GM12865 (cell line): Measurements from ENCODE around the gene LYZL1.
A peak's percentile ranks its signal among the peaks of the same experiment; 100 is the strongest.
"Not testable (repeated sequence)": the region's sequence is repeated elsewhere in the genome, so short reads cannot be mapped to it uniquely, and the experiment has no call there.

Experiments used
- DNase-seq: peaks from one replicate; pipeline ENCODE4 v3.0.0; 2010; ENCODE audit warnings: low read depth
- H3K4me3 ChIP-seq: 2 replicates; pipeline ENCODE4 v1.5.1; 2011; ENCODE audit warnings: mild to moderate bottlenecking, low read depth, low read length, control low read depth
- TF ChIP-seq, protein P1 (sequence below): IDR thresholded peaks from 2 replicates; pipeline ENCODE4 v1.5.1; 2011; ENCODE audit warnings: low read length, control low read depth, low read depth, inconsistent platforms; ENCODE audit not compliant: insufficient read depth; ENCODE audit errors: missing control alignments

LYZL1 gene

DNA sequence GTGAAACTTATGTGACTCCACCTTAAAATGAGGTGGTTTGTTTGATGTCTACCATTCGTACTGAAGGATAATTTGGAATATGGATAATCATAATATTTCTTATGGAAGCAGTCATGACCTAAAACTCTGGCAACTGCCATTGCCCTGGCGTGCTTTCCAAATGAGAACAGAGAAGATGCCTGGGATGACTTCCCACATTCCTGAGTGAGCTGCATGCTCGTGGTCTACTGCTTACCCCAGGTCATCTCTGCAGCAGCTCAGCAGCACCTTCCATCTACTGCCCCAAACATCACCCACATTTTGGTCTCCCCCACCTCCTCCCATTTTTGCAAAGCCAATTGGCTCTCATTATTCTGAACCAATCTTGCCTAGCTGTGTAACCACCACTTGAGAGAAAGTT is 40.1 kb downstream of the LYZL1 start:
- H3K4me3 ChIP-seq: no peak overlapping the region
- TF ChIP-seq, protein P1, sequence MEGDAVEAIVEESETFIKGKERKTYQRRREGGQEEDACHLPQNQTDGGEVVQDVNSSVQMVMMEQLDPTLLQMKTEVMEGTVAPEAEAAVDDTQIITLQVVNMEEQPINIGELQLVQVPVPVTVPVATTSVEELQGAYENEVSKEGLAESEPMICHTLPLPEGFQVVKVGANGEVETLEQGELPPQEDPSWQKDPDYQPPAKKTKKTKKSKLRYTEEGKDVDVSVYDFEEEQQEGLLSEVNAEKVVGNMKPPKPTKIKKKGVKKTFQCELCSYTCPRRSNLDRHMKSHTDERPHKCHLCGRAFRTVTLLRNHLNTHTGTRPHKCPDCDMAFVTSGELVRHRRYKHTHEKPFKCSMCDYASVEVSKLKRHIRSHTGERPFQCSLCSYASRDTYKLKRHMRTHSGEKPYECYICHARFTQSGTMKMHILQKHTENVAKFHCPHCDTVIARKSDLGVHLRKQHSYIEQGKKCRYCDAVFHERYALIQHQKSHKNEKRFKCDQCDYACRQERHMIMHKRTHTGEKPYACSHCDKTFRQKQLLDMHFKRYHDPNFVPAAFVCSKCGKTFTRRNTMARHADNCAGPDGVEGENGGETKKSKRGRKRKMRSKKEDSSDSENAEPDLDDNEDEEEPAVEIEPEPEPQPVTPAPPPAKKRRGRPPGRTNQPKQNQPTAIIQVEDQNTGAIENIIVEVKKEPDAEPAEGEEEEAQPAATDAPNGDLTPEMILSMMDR: no peak
- DNase-seq: no peak

DNA sequence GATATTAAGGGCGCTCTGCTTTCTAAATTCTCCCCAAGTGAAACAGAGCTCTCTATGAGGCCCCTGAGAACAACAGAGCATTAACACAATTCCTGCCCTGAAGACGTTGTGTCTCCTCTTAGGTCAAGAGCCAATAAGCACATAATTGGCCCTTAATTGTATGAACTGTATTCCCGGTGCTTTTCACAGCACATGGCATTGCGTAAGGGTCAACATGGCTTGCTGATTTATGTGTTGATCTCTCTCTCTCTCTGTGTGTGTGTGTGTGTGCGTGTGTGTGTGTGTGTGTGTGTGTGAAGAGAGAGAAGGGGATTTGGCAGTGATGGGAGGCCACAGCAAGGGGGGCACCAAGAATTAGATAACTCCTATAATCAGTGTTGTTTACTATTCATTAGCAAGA is 40.5 kb downstream of the LYZL1 start:
- no peak for DNase-seq
- H3K4me3 ChIP-seq: no peak overlapping the region

DNA sequence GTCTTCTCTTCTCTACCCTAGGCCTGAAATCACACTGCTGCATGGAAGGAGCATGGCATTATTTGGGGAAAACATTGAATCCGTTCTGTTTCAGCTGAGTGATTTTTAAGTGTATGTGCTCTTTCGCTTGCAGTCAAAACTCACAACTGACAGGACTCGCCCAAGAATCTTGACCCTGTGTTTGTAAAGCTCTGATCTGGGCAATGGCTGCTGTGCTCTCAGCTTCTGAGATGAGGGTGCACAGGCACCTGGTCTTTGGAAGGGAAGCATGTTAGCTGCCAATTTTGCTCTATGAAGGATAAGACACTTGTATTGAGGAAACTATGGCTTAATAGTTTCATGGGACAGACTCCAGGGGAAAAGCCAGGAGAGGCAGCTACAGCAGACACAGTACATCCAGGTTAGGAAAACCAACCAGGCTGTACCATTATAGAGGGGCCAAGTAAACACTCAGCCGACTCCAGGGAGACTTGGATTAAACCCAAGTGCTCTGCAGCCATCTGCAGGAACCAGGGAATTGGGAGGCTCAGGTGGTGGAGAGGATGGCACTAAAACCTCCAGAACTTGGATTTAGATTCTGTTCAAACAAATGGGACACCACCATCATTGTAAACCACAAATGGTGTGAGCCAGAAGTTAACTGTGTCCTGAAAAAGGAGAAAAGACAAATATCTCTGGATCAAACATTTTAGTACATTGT is 43.3 kb downstream of the LYZL1 start:
- H3K4me3 ChIP-seq: no peak overlapping the region
- TF ChIP-seq, protein P1: no peak
- DNase-seq: no peak

More for the DNA sequence above, 40.5 kb downstream of the LYZL1 start:
- TF ChIP-seq, protein P1: no peak

DNA sequence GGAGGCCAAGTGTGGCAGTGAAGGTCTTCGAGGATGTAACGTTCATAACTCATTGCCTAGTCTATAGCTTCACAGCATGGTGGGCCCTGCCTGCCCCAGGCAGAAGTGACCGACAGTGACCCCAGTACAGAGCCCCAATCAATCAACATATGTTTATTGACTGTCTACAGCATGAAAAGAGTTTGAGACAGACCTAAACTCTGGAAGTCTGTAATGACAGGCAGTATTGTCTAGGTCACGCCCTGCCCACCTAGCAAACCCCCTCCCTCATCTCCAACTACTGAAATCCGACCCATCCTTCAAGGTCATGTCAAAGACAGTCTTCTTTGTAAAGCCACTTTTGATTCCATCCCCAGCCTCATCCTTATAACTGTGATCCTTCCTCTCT is 43.9 kb downstream of the LYZL1 start:
- TF ChIP-seq, protein P1: no peak
- no peak overlapping the region for H3K4me3 ChIP-seq

DNA sequence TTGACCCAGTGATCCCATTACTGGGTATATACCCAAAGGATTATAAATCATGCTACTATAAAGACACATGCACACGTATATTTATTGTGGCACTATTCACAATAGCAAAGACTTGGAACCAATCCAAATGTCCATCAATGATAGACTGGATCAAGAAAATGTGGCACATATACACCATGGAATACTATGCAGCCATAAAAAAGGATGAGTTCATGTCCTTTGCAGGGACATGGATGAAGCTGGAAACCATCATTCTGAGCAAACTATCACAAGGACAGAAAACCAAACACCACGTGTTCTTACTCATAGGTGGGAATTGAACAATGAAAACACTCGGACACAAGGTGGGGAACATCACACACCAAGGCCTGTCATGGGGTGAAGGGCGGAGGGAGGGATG is 48.7 kb downstream of the LYZL1 start:
- not testable (repeated sequence) for H3K4me3 ChIP-seq, DNase-seq

More for the DNA sequence above, 43.9 kb downstream of the LYZL1 start:
- no peak for DNase-seq

DNA sequence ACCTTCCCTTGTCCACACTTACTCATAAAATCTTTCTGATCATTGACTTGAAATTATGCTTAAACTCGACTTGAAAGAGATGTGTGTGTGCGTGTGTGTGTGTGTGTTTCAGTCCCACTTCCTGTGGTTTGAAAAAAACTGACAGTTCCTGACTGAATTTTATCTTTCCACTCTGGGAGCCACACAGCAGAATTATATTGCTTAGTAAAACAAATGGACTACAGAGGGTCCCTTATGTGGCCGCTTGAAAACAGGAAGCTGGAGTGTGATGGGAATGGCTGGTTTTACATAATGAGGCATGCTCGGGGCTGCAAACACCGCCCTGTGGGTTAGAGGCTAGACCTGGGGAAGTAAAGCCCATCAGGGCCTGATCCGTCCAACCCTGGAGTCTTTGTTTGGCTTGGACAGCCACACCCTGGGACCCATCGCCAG is 54.8 kb downstream of the LYZL1 start:
- peak; percentile 3 for DNase-seq
- no peak overlapping the region for H3K4me3 ChIP-seq
- TF ChIP-seq, protein P1: no peak

DNA sequence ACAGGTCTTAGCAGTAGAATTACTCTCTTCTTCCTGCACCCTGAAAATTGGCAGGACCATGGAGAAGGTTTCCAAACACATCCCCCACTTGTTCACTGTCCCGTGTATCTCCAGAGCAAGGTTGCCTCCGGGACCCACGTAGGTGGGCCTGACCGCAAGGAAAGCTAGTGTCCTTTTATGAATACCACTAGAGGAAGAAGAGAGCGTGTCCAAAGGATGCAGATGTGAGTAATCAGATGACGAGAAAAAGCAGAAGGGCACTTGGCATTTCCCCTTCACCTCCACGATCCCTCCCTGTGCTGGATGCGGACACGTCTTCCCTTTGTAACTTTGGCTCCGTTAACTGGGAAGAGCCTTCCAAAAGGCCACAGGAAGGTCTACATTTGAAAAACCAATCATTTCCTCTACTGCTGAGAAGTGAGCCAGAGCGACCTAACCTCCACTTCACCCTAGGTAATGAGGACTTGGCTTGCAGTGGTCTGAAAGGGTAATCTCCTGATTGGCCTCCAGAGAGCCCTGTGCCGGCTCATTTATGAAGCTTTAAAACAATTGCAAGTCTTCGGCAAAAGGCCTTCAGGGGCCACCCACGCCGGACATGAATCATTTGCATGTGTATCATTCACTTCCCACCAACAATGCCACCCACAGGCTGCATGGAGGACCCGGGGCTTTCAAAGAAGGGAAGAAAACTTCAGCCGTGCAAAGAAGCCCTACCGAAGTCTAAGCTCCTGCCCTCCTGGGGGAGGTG is 55.4 kb downstream of the LYZL1 start:
- no peak overlapping the region for H3K4me3 ChIP-seq
- no peak for DNase-seq
- TF ChIP-seq, protein P1: no peak
